Measurements from ENCODE around the gene MIF.
"Not testable (repeated sequence)": the region's sequence is repeated elsewhere in the genome, so short reads cannot be mapped to it uniquely, and the experiment has no call there.

The MIF gene

GRCh38 chr22:23915290-23915689, 21.1 kb downstream of the MIF start:
- Histone ChIP-seq H3K27ac (no peak overlapping the region), H3K27me3 (replicated peaks) (no peaks in the 10 kb centered on the region), H3K36me3 (replicated peaks) (no peaks in the 10 kb centered on the region), H3K4me3 (ENCODE audit: low read depth, low read length) (no peak overlapping the region)
- DNase-seq = no peak
- TF ChIP-seq, protein P1, sequence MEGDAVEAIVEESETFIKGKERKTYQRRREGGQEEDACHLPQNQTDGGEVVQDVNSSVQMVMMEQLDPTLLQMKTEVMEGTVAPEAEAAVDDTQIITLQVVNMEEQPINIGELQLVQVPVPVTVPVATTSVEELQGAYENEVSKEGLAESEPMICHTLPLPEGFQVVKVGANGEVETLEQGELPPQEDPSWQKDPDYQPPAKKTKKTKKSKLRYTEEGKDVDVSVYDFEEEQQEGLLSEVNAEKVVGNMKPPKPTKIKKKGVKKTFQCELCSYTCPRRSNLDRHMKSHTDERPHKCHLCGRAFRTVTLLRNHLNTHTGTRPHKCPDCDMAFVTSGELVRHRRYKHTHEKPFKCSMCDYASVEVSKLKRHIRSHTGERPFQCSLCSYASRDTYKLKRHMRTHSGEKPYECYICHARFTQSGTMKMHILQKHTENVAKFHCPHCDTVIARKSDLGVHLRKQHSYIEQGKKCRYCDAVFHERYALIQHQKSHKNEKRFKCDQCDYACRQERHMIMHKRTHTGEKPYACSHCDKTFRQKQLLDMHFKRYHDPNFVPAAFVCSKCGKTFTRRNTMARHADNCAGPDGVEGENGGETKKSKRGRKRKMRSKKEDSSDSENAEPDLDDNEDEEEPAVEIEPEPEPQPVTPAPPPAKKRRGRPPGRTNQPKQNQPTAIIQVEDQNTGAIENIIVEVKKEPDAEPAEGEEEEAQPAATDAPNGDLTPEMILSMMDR (IDR thresholded peaks at IDR 0.05; ENCODE audit: low read depth, low read length, missing control alignments) = no peak
- in situ Hi-C loops (cut with HindIII; ENCODE audit: low pct_ligation_motif_present, low sequenced_read_pairs) = no loop called here

- peaks cover 20% of the 10 kb centered on the region for H3K36me3 ChIP-seq (replicated peaks)
- in situ Hi-C loops (cut with HindIII; ENCODE audit: low pct_ligation_motif_present, low sequenced_read_pairs) = not testable (repeated sequence)
These were observed 26.1 kb downstream of the MIF start for GRCh38 chr22:23920267-23920611.

DNA sequence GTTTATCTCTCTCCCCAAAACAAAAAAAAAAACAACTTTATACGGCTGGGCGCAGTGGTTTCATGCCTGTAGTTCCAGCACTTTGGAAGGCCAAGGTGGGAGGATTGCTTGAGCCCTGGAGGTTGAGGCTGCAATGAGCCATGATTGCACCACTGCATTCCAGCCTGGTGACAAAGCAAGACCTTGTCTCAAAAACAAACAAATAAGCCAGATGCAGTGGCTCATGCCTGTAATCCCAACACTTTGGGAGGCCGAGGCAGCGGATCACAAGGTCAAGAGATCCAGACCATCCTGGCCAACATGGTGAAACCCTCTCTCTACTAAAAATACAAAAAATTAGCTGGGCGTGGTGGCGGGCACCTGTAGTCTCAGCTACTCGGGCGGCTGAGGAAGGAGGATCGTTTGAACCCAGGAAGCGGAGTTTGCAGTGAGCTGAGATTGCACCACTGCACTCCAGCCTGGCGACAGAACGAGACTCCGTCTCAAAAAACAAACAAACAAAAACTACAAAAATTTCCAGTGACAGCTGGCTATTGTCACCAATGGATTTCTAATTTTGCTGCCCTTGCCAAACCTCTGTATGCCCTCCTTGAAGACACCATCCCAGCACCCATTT, 27.5 kb downstream of the MIF start:
- H3K27me3 ChIP-seq (replicated peaks); in situ Hi-C loops (cut with HindIII; ENCODE audit: low pct_ligation_motif_present, low sequenced_read_pairs); H3K27ac ChIP-seq; H3K4me3 ChIP-seq (ENCODE audit: low read depth, low read length): not testable (repeated sequence)
- peaks cover 30% of the 10 kb centered on the region for H3K36me3 ChIP-seq (replicated peaks)
- peak; percentile 49 for DNase-seq

More at GRCh38 chr22:23920267-23920611, 26.1 kb downstream of the MIF start:
- not testable (repeated sequence) for H3K4me3 ChIP-seq (ENCODE audit: low read depth, low read length); H3K27me3 ChIP-seq (replicated peaks); DNase-seq
- peak overlapping the region; percentile 17 for H3K27ac ChIP-seq

- TF ChIP-seq, protein P1 (IDR thresholded peaks at IDR 0.05; ENCODE audit: low read depth, low read length, missing control alignments) = no peak
- Histone ChIP-seq H3K27me3 (replicated peaks) (no peaks in the 10 kb centered on the region), H3K27ac (no peak overlapping the region), H3K4me3 (ENCODE audit: low read depth, low read length) (no peak overlapping the region), H3K36me3 (replicated peaks) (peaks cover 33% of the 10 kb centered on the region)
- no peak for DNase-seq
- in situ Hi-C loops (cut with HindIII; ENCODE audit: low pct_ligation_motif_present, low sequenced_read_pairs) = no loop called here
These were observed 28.7 kb downstream of the MIF start for GRCh38 chr22:23922921-23923320.

DNA sequence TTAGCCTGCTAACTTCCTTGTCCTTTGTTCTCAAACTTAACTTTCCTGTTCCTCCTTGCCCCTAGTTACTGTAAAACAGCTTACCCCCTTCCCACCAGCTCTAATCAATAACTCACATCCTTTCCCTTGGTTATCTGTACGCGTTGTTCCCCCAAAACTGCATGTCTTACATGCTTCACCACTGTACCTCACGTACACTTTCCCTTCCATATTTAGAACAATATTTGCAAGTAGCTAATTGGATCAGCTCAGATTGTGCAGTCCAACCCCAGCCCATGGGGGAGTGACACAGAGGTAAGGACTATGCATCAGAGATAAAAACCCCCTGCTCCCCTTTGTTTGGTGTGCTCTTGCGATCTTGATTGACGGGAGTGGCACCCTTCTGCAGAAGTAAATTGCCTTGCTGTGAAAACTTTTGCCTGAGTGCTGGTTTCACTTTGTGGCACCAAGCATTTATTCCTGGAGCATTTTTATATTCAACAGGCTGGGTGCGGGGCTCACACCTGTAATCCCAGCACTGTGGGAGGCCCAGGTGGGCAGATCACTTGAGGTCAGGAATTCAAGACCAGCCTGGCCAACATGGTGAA, 30.9 kb downstream of the MIF start:
- no peak for DNase-seq
- Histone ChIP-seq H3K4me3 (ENCODE audit: low read depth, low read length) (no peak overlapping the region), H3K27ac (no peak overlapping the region), H3K27me3 (replicated peaks) (no peaks in the 10 kb centered on the region), H3K36me3 (replicated peaks) (peaks cover 33% of the 10 kb centered on the region)
- in situ Hi-C loops (cut with HindIII; ENCODE audit: low pct_ligation_motif_present, low sequenced_read_pairs) = no loop called here
- TF ChIP-seq, protein P1 (IDR thresholded peaks at IDR 0.05; ENCODE audit: low read depth, low read length, missing control alignments) = no peak

DNA sequence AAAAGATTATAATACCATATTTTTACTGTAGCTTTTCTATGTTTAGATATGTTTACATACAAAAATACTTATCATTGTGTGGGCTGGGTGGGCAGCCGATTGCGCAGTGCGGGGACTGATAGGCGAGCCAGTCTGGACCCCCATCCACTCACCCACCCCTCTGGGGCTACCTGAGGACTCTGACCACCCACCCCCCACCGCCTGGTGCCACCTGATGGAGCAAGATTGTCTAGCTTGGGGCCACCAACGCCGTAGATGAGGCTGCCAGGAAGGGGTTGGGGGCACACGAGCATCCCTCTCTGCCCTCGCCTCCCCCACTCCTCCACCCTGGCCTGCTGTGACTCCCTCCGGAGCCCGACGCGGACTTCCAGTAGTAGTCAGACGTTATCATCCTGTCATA, 32.4 kb downstream of the MIF start:
- in situ Hi-C loops (cut with HindIII; ENCODE audit: low pct_ligation_motif_present, low sequenced_read_pairs) = no loop called here
- Histone ChIP-seq H3K27me3 (replicated peaks) (no peaks in the 10 kb centered on the region), H3K4me3 (ENCODE audit: low read depth, low read length) (no peak overlapping the region), H3K27ac (no peak overlapping the region), H3K36me3 (replicated peaks) (peaks cover 29% of the 10 kb centered on the region)
- no peak for DNase-seq
- TF ChIP-seq, protein P1 (IDR thresholded peaks at IDR 0.05; ENCODE audit: low read depth, low read length, missing control alignments) = no peak

All from brain microvascular endothelial cell (primary cell).